CD14-positive monocyte (primary cell): ENCODE results near the gene IGDCC3. TPM values are rescaled to one million over a fixed set of nuclear protein-coding genes. Genes with fewer than 3 reads are reported as not detected.

ENCODE experiments used
- DNase-seq, 3 donors: peaks; one replicate each; pipeline ENCODE4 v3.0.0-alpha.2; 2011 to 2022
- H2AFZ ChIP-seq: 2 replicates; pipeline ENCODE4 v1.6.0; 2012; ENCODE audit warnings: mild to moderate bottlenecking, low read depth, low read length, inconsistent platforms; ENCODE audit not compliant: insufficient read depth, poor library complexity, severe bottlenecking
- H3K27ac ChIP-seq, 2 donors: 1 replicate in 1 of 2; 2 replicates in 1 of 2; pipeline ENCODE4 v1.5.1; 2012 to 2013; ENCODE audit warnings: low read length in 2 of 2, control low read depth in 1 of 2, inconsistent platforms in 1 of 2, low read depth in 1 of 2, mild to moderate bottlenecking in 1 of 2
- H3K27me3 ChIP-seq, 2 donors: one replicate each; pipeline versions ENCODE4 v1.6.0 to v1.6.1; 2011 to 2013; ENCODE audit warnings: low read length in 2 of 2; ENCODE audit not compliant: control insufficient read depth in 2 of 2, insufficient read depth in 2 of 2
- H3K36me3 ChIP-seq, 2 donors: replicated peaks in 1 of 2; 1 replicate in 1 of 2; 2 replicates in 1 of 2; pipeline versions ENCODE4 v1.5.1 to v1.6.1; 2012 to 2013; ENCODE audit warnings: low read length in 2 of 2, control low read depth in 1 of 2, inconsistent platforms in 1 of 2, mild to moderate bottlenecking in 1 of 2; ENCODE audit not compliant: insufficient read depth in 2 of 2, control insufficient read depth in 1 of 2
- H3K4me1 ChIP-seq, 2 donors: 1 replicate in 1 of 2; 2 replicates in 1 of 2; pipeline versions ENCODE4 v1.5.1 to v1.6.1; 2012 to 2013; ENCODE audit warnings: low read length in 2 of 2, control low read depth in 1 of 2, inconsistent platforms in 1 of 2, mild to moderate bottlenecking in 1 of 2, moderate library complexity in 1 of 2; ENCODE audit not compliant: insufficient read depth in 2 of 2, control insufficient read depth in 1 of 2
- H3K4me2 ChIP-seq: replicated peaks from 2 replicates; pipeline ENCODE3; 2012; ENCODE audit warnings: low read length, moderate library complexity, mild to moderate bottlenecking; ENCODE audit not compliant: poor library complexity, severe bottlenecking; ENCODE audit errors: extremely low read depth
- H3K4me3 ChIP-seq, 3 experiments: fragments of 200-600 bp in 1 of 3; sonication (generic) in 1 of 3; replicated peaks in 1 of 3; 1 replicate in 2 of 3; 2 replicates in 1 of 3; pipeline ENCODE4 v1.5.1; 2011 to 2013; ENCODE audit warnings: low read length in 3 of 3, mild to moderate bottlenecking in 3 of 3, control low read depth in 2 of 3, low read depth in 2 of 3, inconsistent platforms in 1 of 3, moderate library complexity in 1 of 3
- H3K79me2 ChIP-seq: 2 replicates; pipeline ENCODE4 v1.6.0; 2012; ENCODE audit warnings: mild to moderate bottlenecking, control low read depth, inconsistent platforms, low read length, moderate library complexity; ENCODE audit not compliant: insufficient read depth
- H3K9ac ChIP-seq: 2 replicates; pipeline ENCODE4 v1.6.0; 2017; ENCODE audit warnings: low read length, mild to moderate bottlenecking; ENCODE audit not compliant: insufficient read depth, poor library complexity, severe bottlenecking
- H3K9me3 ChIP-seq, 2 donors: replicated peaks in 1 of 2; 1 replicate in 1 of 2; 2 replicates in 1 of 2; pipeline versions ENCODE4 v1.5.1 to v1.6.1; 2012 to 2013; ENCODE audit warnings: low read length in 2 of 2, control low read depth in 1 of 2; ENCODE audit not compliant: control insufficient read depth in 1 of 2, insufficient read depth in 1 of 2
- H4K20me1 ChIP-seq: 2 replicates; pipeline ENCODE4 v1.6.0; 2012; ENCODE audit warnings: mild to moderate bottlenecking, low read length, control low read depth, moderate library complexity; ENCODE audit not compliant: insufficient read depth
- H3K27ac Mint-ChIP-seq, 7 donors: one replicate each; pipeline ENCODE4 v1.8.0; 2020; ENCODE audit warnings: mild to moderate bottlenecking in 7 of 7, mixed read lengths in 7 of 7, moderate library complexity in 6 of 7, inconsistent platforms in 2 of 7
- H3K27me3 Mint-ChIP-seq, 3 donors: one replicate each; pipeline ENCODE4 v1.8.0; 2021 to 2022; ENCODE audit warnings: low read depth in 3 of 3, mild to moderate bottlenecking in 3 of 3, mixed read lengths in 3 of 3, moderate library complexity in 3 of 3, inconsistent platforms in 1 of 3
- H3K36me3 Mint-ChIP-seq, 2 donors: one replicate each; pipeline ENCODE4 v1.8.0; 2020; ENCODE audit warnings: mixed read lengths in 2 of 2, inconsistent platforms in 1 of 2, mild to moderate bottlenecking in 1 of 2
- H3K4me1 Mint-ChIP-seq: one replicate; pipeline ENCODE4 v1.8.0; 2020; ENCODE audit warnings: mild to moderate bottlenecking, mixed read lengths
- H3K4me3 Mint-ChIP-seq, 2 donors: one replicate each; pipeline ENCODE4 v1.8.0; 2020; ENCODE audit warnings: mild to moderate bottlenecking in 2 of 2, mixed read lengths in 2 of 2, moderate library complexity in 1 of 2
- H3K9me3 Mint-ChIP-seq, 7 donors: one replicate each; pipeline ENCODE4 v1.8.0; 2020 to 2022; ENCODE audit warnings: mixed read lengths in 7 of 7, mild to moderate bottlenecking in 6 of 7, moderate library complexity in 6 of 7, inconsistent platforms in 2 of 7
- CTCF ChIP-seq: fragments of 200-600 bp; IDR thresholded peaks from one replicate; pipeline ENCODE4 v1.8.0; 2022; ENCODE audit warnings: antibody characterized with exemption, mild to moderate bottlenecking
- WGBS: methylation state at CpG from one replicate; pipeline ENCODE4 v1.1.5; 2013; ENCODE audit warnings: missing lambda C conversion rate; ENCODE audit not compliant: insufficient coverage; 5-methylcytosine and 5-hydroxymethylcytosine counted together
- intact Hi-C, 2 donors: fragments of 100-400 bp; cut with micrococcal nuclease; formaldehyde crosslinking; loops; one replicate each; pipeline versions ENCODE4 v1.15.0 to v1.15.1; 2023
- polyA plus RNA-seq, 3 donors: library from polyadenylated mRNA; depleted of rRNA in 1 of 3; unstranded in 2 of 3; stranded (reverse) in 1 of 3; fragments of 300-500 nt in 2 of 3; fragments of >200 nt in 1 of 3; fragmentation: Illumina TruSeq in 2 of 3; gene quantifications; 1 replicate in 2 of 3; 2 replicates in 1 of 3; pipeline ENCODE4 v1.2.3, GENCODE V29; 2012 to 2021

IGDCC3 gene
- polyA plus RNA-seq, 3 donors: not detected

GRCh38 chr15:65328506-65329287 is 49.1 kb downstream of the IGDCC3 start:
- Mint-ChIP-seq H3K36me3 (no peaks in the 10 kb centered on the region), H3K4me3 (no peak overlapping the region), H3K27me3 (peaks cover 7 to 27% (median 22%) of the 10 kb centered on the region in 3 donors), H3K27ac (no peak overlapping the region), H3K9me3 (no peaks in the 10 kb centered on the region), H3K4me1 (peaks cover 8% of the 10 kb centered on the region)
- Histone ChIP-seq H3K4me1 (no peaks in the 10 kb centered on the region), H4K20me1 (no peaks in the 10 kb centered on the region), H2AFZ (no peak overlapping the region), H3K9me3 (no peaks in the 10 kb centered on the region), H3K36me3 (no peaks in the 10 kb centered on the region), H3K4me3 (no peak overlapping the region), H3K27ac (no peak overlapping the region), H3K4me2 (no peak overlapping the region), H3K79me2 (no peaks in the 10 kb centered on the region), H3K9ac (no peak overlapping the region), H3K27me3 (peaks cover 0 to 3% of the 10 kb centered on the region in 2 donors)
- intact Hi-C loops: no loop called here
- 89% methylated on average over 20 of the region's 21 CpGs for WGBS
- DNase-seq: no peak
- no peak for TF ChIP-seq CTCF

GRCh38 chr15:65327651-65328393 is 50.0 kb downstream of the IGDCC3 start:
- Histone ChIP-seq H2AFZ (no peak overlapping the region), H3K4me1 (no peaks in the 10 kb centered on the region), H3K36me3 (no peaks in the 10 kb centered on the region), H3K4me2 (no peak overlapping the region), H3K79me2 (no peaks in the 10 kb centered on the region), H3K27me3 (peaks cover 0 to 3% of the 10 kb centered on the region in 2 donors), H3K4me3 (no peak overlapping the region), H4K20me1 (no peaks in the 10 kb centered on the region), H3K9ac (no peak overlapping the region), H3K9me3 (no peaks in the 10 kb centered on the region), H3K27ac (no peak overlapping the region)
- DNase-seq: no peak
- no peak overlapping the region for H3K27ac Mint-ChIP-seq
- H3K36me3 Mint-ChIP-seq: no peaks in the 10 kb centered on the region
- H3K4me3 Mint-ChIP-seq: peak overlapping the region in 1 of 2 donors; percentile 30
- intact Hi-C loops: no loop called here
- peaks cover 10% of the 10 kb centered on the region for H3K4me1 Mint-ChIP-seq
- WGBS: 92% methylated on average over 4 of the region's 12 CpGs
- no peak for TF ChIP-seq CTCF
- peaks cover 9 to 34% (median 22%) of the 10 kb centered on the region in 3 donors for H3K27me3 Mint-ChIP-seq
- H3K9me3 Mint-ChIP-seq: no peaks in the 10 kb centered on the region
